Stomach (tissue), 4 donors: ENCODE data around the gene PKMYT1.

Experiments used
- POLR2A ChIP-seq, 4 donors: fragments of 450-650 bp; IDR thresholded peaks; one replicate each; pipeline ENCODE4 v1.6.1; 2016; ENCODE audit warnings: antibody characterized with exemption in 4 of 4, control low read depth in 2 of 4, mild to moderate bottlenecking in 1 of 4, moderate library complexity in 1 of 4
- TF ChIP-seq, protein P1 (sequence below), 7 experiments: fragments of 450-650 bp in 4 of 7; fragments of 200-600 bp in 3 of 7; sonication (generic) in 3 of 7; IDR thresholded peaks; one replicate each; pipeline ENCODE4 v1.5.1; 2016 to 2019; ENCODE audit warnings: antibody characterized with exemption in 7 of 7, control low read depth in 2 of 7, mild to moderate bottlenecking in 1 of 7

DNA sequence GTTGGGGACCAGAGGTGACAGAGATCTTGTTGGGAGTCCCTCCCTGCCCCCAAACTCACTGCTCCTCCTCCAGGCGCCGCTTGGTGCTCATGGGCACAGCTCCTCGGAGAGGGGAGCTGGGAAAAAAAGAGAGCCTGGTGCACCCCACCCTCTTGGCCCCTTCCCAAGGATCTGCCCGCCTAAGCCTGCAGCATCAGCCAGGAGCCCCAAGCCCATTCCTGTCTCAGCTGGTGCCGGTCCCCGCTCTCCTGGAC, 43.1 kb upstream of the PKMYT1 start:
- TF ChIP-seq, protein P1, sequence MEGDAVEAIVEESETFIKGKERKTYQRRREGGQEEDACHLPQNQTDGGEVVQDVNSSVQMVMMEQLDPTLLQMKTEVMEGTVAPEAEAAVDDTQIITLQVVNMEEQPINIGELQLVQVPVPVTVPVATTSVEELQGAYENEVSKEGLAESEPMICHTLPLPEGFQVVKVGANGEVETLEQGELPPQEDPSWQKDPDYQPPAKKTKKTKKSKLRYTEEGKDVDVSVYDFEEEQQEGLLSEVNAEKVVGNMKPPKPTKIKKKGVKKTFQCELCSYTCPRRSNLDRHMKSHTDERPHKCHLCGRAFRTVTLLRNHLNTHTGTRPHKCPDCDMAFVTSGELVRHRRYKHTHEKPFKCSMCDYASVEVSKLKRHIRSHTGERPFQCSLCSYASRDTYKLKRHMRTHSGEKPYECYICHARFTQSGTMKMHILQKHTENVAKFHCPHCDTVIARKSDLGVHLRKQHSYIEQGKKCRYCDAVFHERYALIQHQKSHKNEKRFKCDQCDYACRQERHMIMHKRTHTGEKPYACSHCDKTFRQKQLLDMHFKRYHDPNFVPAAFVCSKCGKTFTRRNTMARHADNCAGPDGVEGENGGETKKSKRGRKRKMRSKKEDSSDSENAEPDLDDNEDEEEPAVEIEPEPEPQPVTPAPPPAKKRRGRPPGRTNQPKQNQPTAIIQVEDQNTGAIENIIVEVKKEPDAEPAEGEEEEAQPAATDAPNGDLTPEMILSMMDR (IDR thresholded peaks at IDR 0.05) = no peak
- no peak for TF ChIP-seq POLR2A (IDR thresholded peaks at IDR 0.05)
